ENCODE results near the gene GALNT18.

Gene GALNT18

DNA sequence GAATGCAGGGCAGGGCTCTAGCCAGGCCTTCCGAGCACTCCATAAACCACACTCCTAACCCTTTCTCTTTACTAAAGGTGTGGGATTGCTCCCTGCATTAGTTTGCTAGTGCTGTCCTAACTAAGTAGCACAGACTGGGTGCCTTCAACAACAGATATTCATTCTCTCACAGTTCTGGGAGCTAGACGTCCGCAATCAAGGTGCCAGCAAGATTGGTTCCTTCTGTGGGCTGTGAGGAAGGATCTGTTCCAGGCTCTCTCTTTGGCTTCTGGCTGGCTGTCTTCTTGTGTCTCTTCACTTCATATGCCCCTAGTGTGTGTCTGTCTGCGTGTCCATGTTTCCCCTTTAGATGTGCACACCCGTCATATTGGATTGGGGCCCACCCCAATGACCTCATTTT is 59.8 kb downstream of the GALNT18 start:
- no peak for DNase-seq (ENCODE audit: low read depth in 1 of 2, low spot score in 1 of 2)
- TF ChIP-seq GABPA (IDR thresholded peaks at IDR 0.05; ENCODE audit: low read depth) (no peak), SPI1 (IDR thresholded peaks at IDR 0.05; ENCODE audit: borderline replicate concordance, low read depth) (no peak), REST (IDR thresholded peaks at IDR 0.05; ENCODE audit: insufficient replicate concordance, low read depth) (no peak), POLR2AphosphoS5 (IDR thresholded peaks at IDR 0.05; ENCODE audit: low read depth) (no peak), CTCF (IDR thresholded peaks at IDR 0.05; ENCODE audit: insufficient read depth, low read length) (no peak)

DNA sequence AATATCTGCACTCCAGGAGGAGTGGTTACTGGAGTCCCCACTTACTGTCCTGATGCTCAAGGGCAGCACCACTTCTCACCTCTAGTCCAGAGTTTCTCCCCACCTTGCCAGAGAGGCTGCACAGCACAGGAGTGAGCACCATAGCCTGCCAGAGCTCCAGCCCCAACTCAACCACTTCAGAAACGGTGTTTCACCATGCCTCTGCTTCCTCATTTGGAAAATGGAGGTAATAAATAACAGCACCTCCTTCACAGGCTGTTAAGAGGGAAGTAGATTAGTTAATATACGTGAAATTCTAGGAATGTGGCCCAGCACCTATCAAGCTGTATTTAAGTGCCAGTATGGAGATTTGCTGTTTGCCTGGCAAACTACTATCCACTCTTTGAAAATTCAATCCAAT is 63.0 kb downstream of the GALNT18 start:
- Histone ChIP-seq H3K27me3 (ENCODE audit: insufficient read depth, poor library complexity, severe bottlenecking) (no peaks in the 10 kb centered on the region), H3K4me3 (replicated peaks; ENCODE audit: insufficient read depth, low read length) (no peak overlapping the region), H3K27ac (replicated peaks) (no peak overlapping the region)
- no peak for TF ChIP-seq POLR2AphosphoS5 (IDR thresholded peaks at IDR 0.05; ENCODE audit: low read depth)
- no peak for TF ChIP-seq GABPA (IDR thresholded peaks at IDR 0.05; ENCODE audit: low read depth)
- no peak for TF ChIP-seq REST (IDR thresholded peaks at IDR 0.05; ENCODE audit: insufficient replicate concordance, low read depth)
- no peak for TF ChIP-seq CTCF (IDR thresholded peaks at IDR 0.05; ENCODE audit: insufficient read depth, low read length)
- TF ChIP-seq SPI1 (IDR thresholded peaks at IDR 0.05; ENCODE audit: borderline replicate concordance, low read depth) = no peak
- DNase-seq (ENCODE audit: low read depth in 1 of 2, low spot score in 1 of 2) = peak in 1 of 2 experiments; percentile 4

More for the DNA sequence above, 59.8 kb downstream of the GALNT18 start:
- H3K27ac ChIP-seq (replicated peaks) = no peak overlapping the region
- H3K27me3 ChIP-seq (ENCODE audit: insufficient read depth, poor library complexity, severe bottlenecking) = peaks cover 2% of the 10 kb centered on the region
- H3K4me3 ChIP-seq (replicated peaks; ENCODE audit: insufficient read depth, low read length) = no peak overlapping the region

DNA sequence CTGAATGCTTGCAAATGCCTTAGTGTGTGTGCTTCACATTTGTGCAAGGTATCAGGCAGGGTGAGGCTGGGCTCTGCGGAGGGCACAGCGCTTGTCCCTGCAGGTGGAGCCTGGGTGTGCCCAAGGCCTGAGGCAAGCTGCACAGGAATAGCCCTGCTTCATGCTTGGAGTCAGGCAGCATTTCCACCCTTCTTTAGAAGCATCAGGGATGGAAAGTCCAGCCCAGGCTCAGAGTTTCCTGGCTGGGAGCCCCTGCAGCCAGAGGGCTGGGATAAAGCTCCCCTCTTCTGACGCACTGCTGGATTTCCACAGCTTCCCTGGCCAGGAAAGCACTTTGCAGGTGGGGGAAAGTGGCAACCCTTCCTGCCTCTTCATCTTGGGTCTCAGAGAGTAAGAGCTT is 63.4 kb downstream of the GALNT18 start:
- no peak overlapping the region for H3K27ac ChIP-seq (replicated peaks)
- no peak for TF ChIP-seq SPI1 (IDR thresholded peaks at IDR 0.05; ENCODE audit: borderline replicate concordance, low read depth)
- TF ChIP-seq REST (IDR thresholded peaks at IDR 0.05; ENCODE audit: insufficient replicate concordance, low read depth) = no peak
- TF ChIP-seq GABPA (IDR thresholded peaks at IDR 0.05; ENCODE audit: low read depth) = no peak
- no peak for DNase-seq (ENCODE audit: low read depth in 1 of 2, low spot score in 1 of 2)
- no peaks in the 10 kb centered on the region for H3K27me3 ChIP-seq (ENCODE audit: insufficient read depth, poor library complexity, severe bottlenecking)
- no peak overlapping the region for H3K4me3 ChIP-seq (replicated peaks; ENCODE audit: insufficient read depth, low read length)
